Duodenal mucosa (tissue), 2 donors: ENCODE data around the gene EIF3B.
"Not testable (repeated sequence)": the region's sequence is repeated elsewhere in the genome, so short reads cannot be mapped to it uniquely, and the experiment has no call there.

Experiments
- H3K27ac ChIP-seq: one replicate; pipeline ENCODE4 v1.7.0; 2013; ENCODE audit warnings: low read depth, low read length
- H3K27me3 ChIP-seq, 2 donors: one replicate each; pipeline ENCODE4 v1.7.0; 2013; ENCODE audit warnings: low read length in 2 of 2, control low read depth in 1 of 2; ENCODE audit not compliant: insufficient read depth in 2 of 2, control insufficient read depth in 1 of 2
- H3K36me3 ChIP-seq, 2 donors: one replicate each; pipeline ENCODE4 v1.7.0; 2013; ENCODE audit warnings: low read length in 2 of 2, control low read depth in 1 of 2; ENCODE audit not compliant: insufficient read depth in 2 of 2, control insufficient read depth in 1 of 2
- H3K4me1 ChIP-seq, 2 donors: one replicate each; pipeline ENCODE4 v1.7.0; 2013; ENCODE audit warnings: low read length in 2 of 2, control low read depth in 1 of 2; ENCODE audit not compliant: insufficient read depth in 2 of 2, control insufficient read depth in 1 of 2
- H3K4me3 ChIP-seq, 2 donors: one replicate each; pipeline ENCODE4 v1.7.0; 2013; ENCODE audit warnings: low read length in 2 of 2, low read depth in 1 of 2
- H3K9ac ChIP-seq, 2 donors: one replicate each; pipeline ENCODE4 v1.7.0; 2013; ENCODE audit warnings: low read length in 2 of 2, low read depth in 1 of 2
- H3K9me3 ChIP-seq, 2 donors: one replicate each; pipeline ENCODE4 v1.7.0; 2013; ENCODE audit warnings: low read length in 2 of 2, control low read depth in 1 of 2; ENCODE audit not compliant: control insufficient read depth in 1 of 2

The EIF3B gene

GRCh38 chr7:2376351-2377154 lies 21.9 kb downstream of the EIF3B start:
- H3K4me3 ChIP-seq: no peak overlapping the region
- H3K9me3 ChIP-seq: no peaks in the 10 kb centered on the region
- H3K36me3 ChIP-seq: peaks cover 74 to 98% of the 10 kb centered on the region in 2 donors
- no peaks in the 10 kb centered on the region for H3K27me3 ChIP-seq
- H3K27ac ChIP-seq: no peak overlapping the region
- H3K4me1 ChIP-seq: no peaks in the 10 kb centered on the region
- H3K9ac ChIP-seq: no peak overlapping the region

GRCh38 chr7:2377492-2377891 lies 22.9 kb downstream of the EIF3B start:
- not testable (repeated sequence) for H3K27me3 ChIP-seq, H3K9ac ChIP-seq, H3K4me1 ChIP-seq, H3K27ac ChIP-seq, H3K9me3 ChIP-seq, H3K4me3 ChIP-seq
- H3K36me3 ChIP-seq: peaks cover 65 to 96% of the 10 kb centered on the region in 2 donors

- H3K4me3 ChIP-seq, H3K9me3 ChIP-seq, H3K27me3 ChIP-seq, H3K27ac ChIP-seq, H3K4me1 ChIP-seq, H3K9ac ChIP-seq: not testable (repeated sequence)
- H3K36me3 ChIP-seq: peaks cover 61 to 93% of the 10 kb centered on the region in 2 donors
These were observed 23.5 kb downstream of the EIF3B start for GRCh38 chr7:2378125-2378524.

GRCh38 chr7:2379161-2379560 lies 24.5 kb downstream of the EIF3B start:
- Histone ChIP-seq H3K9ac (no peak overlapping the region), H3K4me1 (no peaks in the 10 kb centered on the region), H3K36me3 (peaks cover 52 to 82% of the 10 kb centered on the region in 2 donors), H3K27me3 (no peaks in the 10 kb centered on the region), H3K27ac (no peak overlapping the region), H3K9me3 (no peaks in the 10 kb centered on the region), H3K4me3 (no peak overlapping the region)

- H3K4me3 ChIP-seq: no peak overlapping the region
- no peaks in the 10 kb centered on the region for H3K9me3 ChIP-seq
- H3K9ac ChIP-seq: no peak overlapping the region
- peaks cover 44 to 75% of the 10 kb centered on the region in 2 donors for H3K36me3 ChIP-seq
- H3K27me3 ChIP-seq: no peaks in the 10 kb centered on the region
- no peak overlapping the region for H3K27ac ChIP-seq
- H3K4me1 ChIP-seq: no peaks in the 10 kb centered on the region
These were observed 25.3 kb downstream of the EIF3B start for GRCh38 chr7:2379821-2380450.

GRCh38 chr7:2380461-2380860 lies 25.8 kb downstream of the EIF3B start:
- Histone ChIP-seq H3K27ac (no peak overlapping the region), H3K36me3 (peaks cover 39 to 69% of the 10 kb centered on the region in 2 donors)

GRCh38 chr7:2381227-2381626 lies 26.6 kb downstream of the EIF3B start:
- Histone ChIP-seq H3K27ac (no peak overlapping the region), H3K36me3 (peaks cover 32 to 62% of the 10 kb centered on the region in 2 donors), H3K4me3 (no peak overlapping the region), H3K9ac (no peak overlapping the region), H3K27me3 (no peaks in the 10 kb centered on the region), H3K4me1 (no peaks in the 10 kb centered on the region), H3K9me3 (no peaks in the 10 kb centered on the region)

More at GRCh38 chr7:2380461-2380860, 25.8 kb downstream of the EIF3B start:
- no peaks in the 10 kb centered on the region for H3K9me3 ChIP-seq
- no peak overlapping the region for H3K4me3 ChIP-seq
- no peak overlapping the region for H3K9ac ChIP-seq
- no peaks in the 10 kb centered on the region for H3K4me1 ChIP-seq
- no peaks in the 10 kb centered on the region for H3K27me3 ChIP-seq

GRCh38 chr7:2381881-2382509 lies 27.4 kb downstream of the EIF3B start:
- Histone ChIP-seq H3K4me1 (no peaks in the 10 kb centered on the region), H3K9me3 (no peaks in the 10 kb centered on the region), H3K27me3 (no peaks in the 10 kb centered on the region), H3K9ac (no peak overlapping the region), H3K36me3 (peaks cover 24 to 54% of the 10 kb centered on the region in 2 donors), H3K4me3 (no peak overlapping the region), H3K27ac (no peak overlapping the region)

- no peak overlapping the region for H3K9ac ChIP-seq
- H3K27me3 ChIP-seq: no peaks in the 10 kb centered on the region
- no peak overlapping the region for H3K4me3 ChIP-seq
- H3K9me3 ChIP-seq: no peaks in the 10 kb centered on the region
- H3K4me1 ChIP-seq: no peaks in the 10 kb centered on the region
- no peak overlapping the region for H3K27ac ChIP-seq
- peaks cover 21 to 38% of the 10 kb centered on the region in 2 donors for H3K36me3 ChIP-seq
These were observed 29.1 kb downstream of the EIF3B start for GRCh38 chr7:2383543-2384274.
